Muscle of back (tissue), 11 donors: ENCODE results near the gene CDH4. TPM values are rescaled to one million over a fixed set of nuclear protein-coding genes. Genes with fewer than 3 reads are reported as not detected.

ENCODE experiments used
- DNase-seq, 3 donors: peaks; one replicate each; pipeline versions ENCODE4 v3.0.0 to v3.0.0-alpha.2; 2013
- polyA plus RNA-seq, 10 donors: library from polyadenylated mRNA; unstranded; fragments of 120-200 nt; gene quantifications; one replicate each; pipeline ENCODE4 v1.2.1, GENCODE V29; 2013; ENCODE audit not compliant: insufficient read length in 10 of 10

CDH4 gene
- polyA plus RNA-seq, 10 donors = 0.74 to 2.0 (median 1.1) TPM

- no peak for DNase-seq
These were observed 702.4 kb downstream of the CDH4 start for GRCh38 chr20:61954276-61955021.

GRCh38 chr20:61955668-61956395 lies 703.8 kb downstream of the CDH4 start:
- DNase-seq = no peak

- DNase-seq = no peak
These were observed 704.6 kb downstream of the CDH4 start for GRCh38 chr20:61956396-61957342.

GRCh38 chr20:61957961-61958715 lies 706.1 kb downstream of the CDH4 start:
- no peak for DNase-seq

GRCh38 chr20:61958773-61959700 lies 707.0 kb downstream of the CDH4 start:
- DNase-seq = no peak

- no peak for DNase-seq
These were observed 708.8 kb downstream of the CDH4 start for GRCh38 chr20:61960836-61961235.

- DNase-seq = no peak
These were observed 711.1 kb downstream of the CDH4 start for GRCh38 chr20:61963149-61963548.

- DNase-seq = no peak
These were observed 712.0 kb downstream of the CDH4 start for GRCh38 chr20:61963885-61964674.

- no peak for DNase-seq
These were observed 712.9 kb downstream of the CDH4 start for GRCh38 chr20:61964675-61965605.

GRCh38 chr20:61965606-61966491 lies 713.8 kb downstream of the CDH4 start:
- no peak for DNase-seq

- no peak for DNase-seq
These were observed 714.6 kb downstream of the CDH4 start for GRCh38 chr20:61966492-61967244.

GRCh38 chr20:61967300-61967699 lies 715.2 kb downstream of the CDH4 start:
- DNase-seq = no peak

- no peak for DNase-seq
These were observed 716.2 kb downstream of the CDH4 start for GRCh38 chr20:61968036-61968810.

GRCh38 chr20:61968932-61969331 lies 716.9 kb downstream of the CDH4 start:
- DNase-seq = no peak

- no peak for DNase-seq
These were observed 717.7 kb downstream of the CDH4 start for GRCh38 chr20:61969806-61970205.

GRCh38 chr20:61970357-61970756 lies 718.3 kb downstream of the CDH4 start:
- DNase-seq = no peak
